PC-9 (cell line): Measurements from ENCODE around the gene CALD1.

Source experiments
- EZH2 ChIP-seq: fragments of 200-600 bp; sonication (generic); IDR thresholded peaks from 2 replicates; pipeline ENCODE4 v1.8.0; 2017; ENCODE audit warnings: antibody characterized with exemption, low read depth
- TF ChIP-seq, protein P1 (sequence below): fragments of 200-600 bp; sonication (generic); conservative IDR thresholded peaks from 2 replicates; pipeline ENCODE4 v1.6.1; 2017; ENCODE audit warnings: mixed run types, antibody characterized with exemption, mild to moderate bottlenecking, moderate library complexity

DNA sequence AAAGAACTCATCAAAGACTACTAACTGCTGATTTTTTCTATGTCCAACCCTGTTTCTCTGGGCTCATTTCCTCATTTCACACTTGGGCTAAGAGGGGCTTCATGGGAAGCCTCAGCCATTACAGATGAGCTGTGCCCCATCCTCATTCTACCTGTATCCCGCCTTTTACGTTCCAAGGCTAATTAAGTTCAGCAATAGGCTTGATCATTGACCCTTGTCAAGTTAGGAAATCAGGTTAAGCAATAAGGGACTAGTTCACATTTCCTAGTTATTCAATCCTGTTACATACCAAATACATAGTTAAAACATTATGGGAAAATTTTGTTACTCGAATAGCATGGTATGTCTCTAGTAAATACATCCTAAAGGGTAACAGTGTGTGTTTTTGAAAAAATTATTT lies 177.6 kb downstream of the CALD1 start:
- TF ChIP-seq, protein P1, sequence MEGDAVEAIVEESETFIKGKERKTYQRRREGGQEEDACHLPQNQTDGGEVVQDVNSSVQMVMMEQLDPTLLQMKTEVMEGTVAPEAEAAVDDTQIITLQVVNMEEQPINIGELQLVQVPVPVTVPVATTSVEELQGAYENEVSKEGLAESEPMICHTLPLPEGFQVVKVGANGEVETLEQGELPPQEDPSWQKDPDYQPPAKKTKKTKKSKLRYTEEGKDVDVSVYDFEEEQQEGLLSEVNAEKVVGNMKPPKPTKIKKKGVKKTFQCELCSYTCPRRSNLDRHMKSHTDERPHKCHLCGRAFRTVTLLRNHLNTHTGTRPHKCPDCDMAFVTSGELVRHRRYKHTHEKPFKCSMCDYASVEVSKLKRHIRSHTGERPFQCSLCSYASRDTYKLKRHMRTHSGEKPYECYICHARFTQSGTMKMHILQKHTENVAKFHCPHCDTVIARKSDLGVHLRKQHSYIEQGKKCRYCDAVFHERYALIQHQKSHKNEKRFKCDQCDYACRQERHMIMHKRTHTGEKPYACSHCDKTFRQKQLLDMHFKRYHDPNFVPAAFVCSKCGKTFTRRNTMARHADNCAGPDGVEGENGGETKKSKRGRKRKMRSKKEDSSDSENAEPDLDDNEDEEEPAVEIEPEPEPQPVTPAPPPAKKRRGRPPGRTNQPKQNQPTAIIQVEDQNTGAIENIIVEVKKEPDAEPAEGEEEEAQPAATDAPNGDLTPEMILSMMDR = no peak
- TF ChIP-seq EZH2 = no peak
